GM18867 (cell line): ENCODE data around the gene EMCN.
"Not testable (repeated sequence)": the region's sequence is repeated elsewhere in the genome, so short reads cannot be mapped to it uniquely, and the experiment has no call there.

Experiments
- ATAC-seq: cut with Tn5 transposase; IDR thresholded peaks from one replicate; pipeline ENCODE4 v1.9.1; 2021; ENCODE audit warnings: mild to moderate bottlenecking, moderate library complexity; ENCODE audit not compliant: unreplicated experiment

EMCN gene

GRCh38 chr4:100386270-100386669, 131.6 kb downstream of the EMCN start:
- no peak for ATAC-seq

- not testable (repeated sequence) for ATAC-seq
These were observed 137.4 kb downstream of the EMCN start for GRCh38 chr4:100380401-100380800.

GRCh38 chr4:100379583-100380105, 138.2 kb downstream of the EMCN start:
- no peak for ATAC-seq

- ATAC-seq: peak; percentile 49
These were observed 145.4 kb downstream of the EMCN start for GRCh38 chr4:100372432-100372831.

- ATAC-seq: peak; percentile 56
These were observed 148.0 kb downstream of the EMCN start for GRCh38 chr4:100369871-100370270.

GRCh38 chr4:100367451-100367850, 150.4 kb downstream of the EMCN start:
- no peak for ATAC-seq

- no peak for ATAC-seq
These were observed 151.6 kb downstream of the EMCN start for GRCh38 chr4:100366213-100366612.

GRCh38 chr4:100362366-100362765, 155.5 kb downstream of the EMCN start:
- ATAC-seq: no peak

GRCh38 chr4:100361336-100361735, 156.5 kb downstream of the EMCN start:
- no peak for ATAC-seq

GRCh38 chr4:100360211-100360610, 157.6 kb downstream of the EMCN start:
- no peak for ATAC-seq

- no peak for ATAC-seq
These were observed 158.4 kb downstream of the EMCN start for GRCh38 chr4:100359441-100359840.

GRCh38 chr4:100357542-100357941, 160.3 kb downstream of the EMCN start:
- ATAC-seq: no peak

- ATAC-seq: no peak
These were observed 161.7 kb downstream of the EMCN start for GRCh38 chr4:100356172-100356571.

GRCh38 chr4:100352352-100352751, 165.5 kb downstream of the EMCN start:
- not testable (repeated sequence) for ATAC-seq

GRCh38 chr4:100348473-100348872, 169.3 kb downstream of the EMCN start:
- ATAC-seq: no peak

- ATAC-seq: no peak
These were observed 170.6 kb downstream of the EMCN start for GRCh38 chr4:100347241-100347640.

- ATAC-seq: no peak
These were observed 172.2 kb downstream of the EMCN start for GRCh38 chr4:100345585-100345984.
